Chondrocyte (in vitro differentiated cells): ENCODE measurements around the gene ANKHD1. TPM values are rescaled to one million over a fixed set of nuclear protein-coding genes. Genes with fewer than 3 reads are reported as not detected.

Experiments
- DNase-seq: peaks from one replicate; pipeline ENCODE4 v3.0.0; 2021; ENCODE audit warnings: mixed read lengths, low spot score
- H3K27ac Mint-ChIP-seq: one replicate; pipeline ENCODE4 v1.8.0; 2021; ENCODE audit warnings: mild to moderate bottlenecking, moderate library complexity, mixed read lengths; ENCODE audit not compliant: unreplicated experiment
- H3K27me3 Mint-ChIP-seq: 2 replicates; pipeline ENCODE4 v1.8.0; 2021; ENCODE audit warnings: low read depth, mixed read lengths
- H3K36me3 Mint-ChIP-seq: 2 replicates; pipeline ENCODE4 v1.8.0; 2021; ENCODE audit warnings: low read depth, mixed read lengths
- H3K4me1 Mint-ChIP-seq: 2 replicates; pipeline ENCODE4 v1.8.0; 2021; ENCODE audit warnings: low read depth, mild to moderate bottlenecking, mixed read lengths
- H3K4me3 Mint-ChIP-seq: one replicate; pipeline ENCODE4 v1.8.0; 2021; ENCODE audit warnings: mild to moderate bottlenecking, moderate library complexity, mixed read lengths; ENCODE audit not compliant: unreplicated experiment
- H3K9me3 Mint-ChIP-seq: 2 replicates; pipeline ENCODE4 v1.8.0; 2021; ENCODE audit warnings: low read depth, mixed read lengths
- CTCF ChIP-seq: fragments of 200-600 bp; sonication (generic); IDR thresholded peaks from 2 replicates; pipeline ENCODE4 v1.5.0; 2021; ENCODE audit warnings: antibody characterized with exemption, mild to moderate bottlenecking, moderate library complexity
- total RNA-seq: library from RNA; stranded (reverse); gene quantifications from 3 replicates; pipeline ENCODE4 v1.2.1, GENCODE V29; 2021

The ANKHD1 gene
- total RNA-seq, 1 donor from 2014 or later: 61.4 TPM

- no peak overlapping the region for H3K27ac Mint-ChIP-seq
- no peaks in the 10 kb centered on the region for H3K36me3 Mint-ChIP-seq
- peaks cover 34% of the 10 kb centered on the region for H3K4me1 Mint-ChIP-seq
- peak; percentile 82 for DNase-seq
- no peaks in the 10 kb centered on the region for H3K9me3 Mint-ChIP-seq
- no peak overlapping the region for H3K4me3 Mint-ChIP-seq
- no peaks in the 10 kb centered on the region for H3K27me3 Mint-ChIP-seq
- no peak for TF ChIP-seq CTCF
These were observed 833 bp downstream of the ANKHD1 start for GRCh38 chr5:140402258-140403074.

- Mint-ChIP-seq H3K36me3 (no peaks in the 10 kb centered on the region), H3K27ac (peak overlapping the region; percentile 51), H3K9me3 (no peaks in the 10 kb centered on the region), H3K4me1 (peaks cover 34% of the 10 kb centered on the region), H3K4me3 (no peak overlapping the region), H3K27me3 (no peaks in the 10 kb centered on the region)
- no peak for DNase-seq
- TF ChIP-seq CTCF: no peak
These were observed 2.0 kb downstream of the ANKHD1 start for GRCh38 chr5:140403613-140404012.

- Mint-ChIP-seq H3K27me3 (no peaks in the 10 kb centered on the region), H3K9me3 (no peaks in the 10 kb centered on the region), H3K36me3 (no peaks in the 10 kb centered on the region), H3K4me1 (peaks cover 18% of the 10 kb centered on the region), H3K27ac (no peak overlapping the region), H3K4me3 (no peak overlapping the region)
- DNase-seq: no peak
- no peak for TF ChIP-seq CTCF
These were observed 7.2 kb downstream of the ANKHD1 start for GRCh38 chr5:140408750-140409241.

GRCh38 chr5:140413230-140413629 is 11.6 kb downstream of the ANKHD1 start:
- peaks cover 3% of the 10 kb centered on the region for H3K36me3 Mint-ChIP-seq
- H3K27ac Mint-ChIP-seq: no peak overlapping the region
- no peaks in the 10 kb centered on the region for H3K9me3 Mint-ChIP-seq
- DNase-seq: no peak
- H3K4me3 Mint-ChIP-seq: no peak overlapping the region
- no peaks in the 10 kb centered on the region for H3K27me3 Mint-ChIP-seq
- TF ChIP-seq CTCF: no peak
- H3K4me1 Mint-ChIP-seq: peaks cover 4% of the 10 kb centered on the region

- Mint-ChIP-seq H3K4me1 (peaks cover 8% of the 10 kb centered on the region), H3K4me3 (no peak overlapping the region), H3K9me3 (no peaks in the 10 kb centered on the region), H3K27ac (no peak overlapping the region), H3K36me3 (peaks cover 3% of the 10 kb centered on the region), H3K27me3 (no peaks in the 10 kb centered on the region)
- TF ChIP-seq CTCF: no peak
- DNase-seq: no peak
These were observed 15.6 kb downstream of the ANKHD1 start for GRCh38 chr5:140417235-140417634.
